Stimulated activated CD8-positive, alpha-beta memory T cell treated with anti-CD3 and anti-CD28 coated beads, Interleukin-12 subunit alpha, Interleukin-12 subunit beta, amount 100 ng/mL, for 24 hours (primary cell): ENCODE results near the gene MUC20.
"Not testable (repeated sequence)": the region's sequence is repeated elsewhere in the genome, so short reads cannot be mapped to it uniquely, and the experiment has no call there.

Experiments
- DNase-seq: peaks from one replicate; pipeline ENCODE4 v3.0.0-alpha.2; 2020; ENCODE audit errors: extremely low read depth

Gene MUC20

GRCh38 chr3:195720831-195721506, at the start of gene MUC20:
TSS of gene MUC20 (plus strand) at chr3:195720978. CDS start at chr3:195721008, 30 bp downstream.
- DNase-seq, result not testable (repeated sequence)

GRCh38 chr3:195671283-195671682, 49.5 kb upstream of the MUC20 start:
- not testable (repeated sequence) for DNase-seq

GRCh38 chr3:195673711-195674110, 47.1 kb upstream of the MUC20 start:
- not testable (repeated sequence) for DNase-seq

- not testable (repeated sequence) for DNase-seq
Measured at GRCh38 chr3:195678391-195679015, 42.3 kb upstream of the MUC20 start.

- not testable (repeated sequence) for DNase-seq
Measured at GRCh38 chr3:195680690-195681089, 40.1 kb upstream of the MUC20 start.

GRCh38 chr3:195681458-195682103, 39.2 kb upstream of the MUC20 start:
- not testable (repeated sequence) for DNase-seq

- not testable (repeated sequence) for DNase-seq
Measured at GRCh38 chr3:195682104-195682742, 38.6 kb upstream of the MUC20 start.

- not testable (repeated sequence) for DNase-seq
Measured at GRCh38 chr3:195683722-195684526, 36.9 kb upstream of the MUC20 start.

GRCh38 chr3:195684527-195685257, 36.1 kb upstream of the MUC20 start:
- DNase-seq, result not testable (repeated sequence)

- not testable (repeated sequence) for DNase-seq
Measured at GRCh38 chr3:195686537-195687208, 34.1 kb upstream of the MUC20 start.

GRCh38 chr3:195687209-195687760, 33.5 kb upstream of the MUC20 start:
- DNase-seq, result not testable (repeated sequence)

GRCh38 chr3:195688471-195689183, 32.2 kb upstream of the MUC20 start:
- DNase-seq, result not testable (repeated sequence)

- not testable (repeated sequence) for DNase-seq
Measured at GRCh38 chr3:195689184-195690070, 31.4 kb upstream of the MUC20 start.

- no peak for DNase-seq
Measured at GRCh38 chr3:195690951-195691350, 29.8 kb upstream of the MUC20 start.

GRCh38 chr3:195691596-195692353, 29.0 kb upstream of the MUC20 start:
- DNase-seq, result not testable (repeated sequence)

- no peak for DNase-seq
Measured at GRCh38 chr3:195692354-195692685, 28.5 kb upstream of the MUC20 start.

- DNase-seq, result no peak
Measured at GRCh38 chr3:195692781-195693427, 27.9 kb upstream of the MUC20 start.
